Right atrium auricular region (tissue), 2 donors: ENCODE results near the gene CD79B. TPM values are rescaled to one million over a fixed set of nuclear protein-coding genes. Genes with fewer than 3 reads are reported as not detected.
"Not testable (repeated sequence)": the region's sequence is repeated elsewhere in the genome, so short reads cannot be mapped to it uniquely, and the experiment has no call there.

Experiments
- DNase-seq: peaks from one replicate; pipeline ENCODE4 v3.0.0-alpha.2; 2019; ENCODE audit warnings: low spot score
- H3K27ac ChIP-seq, 2 donors: fragments of 200-600 bp; sonication (generic); 1 replicate in 1 of 2; 2 replicates in 1 of 2; pipeline ENCODE4 v1.5.1; 2016 to 2019
- H3K27me3 ChIP-seq, 2 donors: fragments of 200-600 bp; sonication (generic); one replicate each; pipeline versions ENCODE4 v1.5.1 to v1.6.0; 2017 to 2019
- H3K36me3 ChIP-seq: fragments of 200-600 bp; sonication (generic); one replicate; pipeline ENCODE4 v1.5.1; 2016
- H3K4me1 ChIP-seq, 2 donors: fragments of 200-600 bp; sonication (generic); one replicate each; pipeline versions ENCODE4 v1.5.1 to v1.6.0; 2017 to 2019
- H3K4me3 ChIP-seq, 2 donors: fragments of 200-600 bp; sonication (generic); 1 replicate in 1 of 2; 2 replicates in 1 of 2; pipeline ENCODE4 v1.5.1; 2017 to 2019; ENCODE audit warnings: mild to moderate bottlenecking in 1 of 2, moderate library complexity in 1 of 2
- H3K9me3 ChIP-seq, 2 donors: fragments of 200-600 bp; sonication (generic); one replicate each; pipeline ENCODE4 v1.5.1; 2019
- CTCF ChIP-seq, 2 donors: fragments of 200-600 bp; sonication (generic); IDR thresholded peaks; one replicate each; pipeline ENCODE4 v1.5.1; 2019; ENCODE audit warnings: antibody characterized with exemption in 2 of 2
- total RNA-seq, 2 donors: library from RNA; depleted of rRNA; stranded (reverse); fragments of >200 nt; gene quantifications; one replicate each; pipeline ENCODE4 v1.1.0, GENCODE V29; 2016

CD79B gene
- total RNA-seq, 2 donors from 2014 or later = 2.2 to 7.3 TPM

- no peaks in the 10 kb centered on the region for H3K9me3 ChIP-seq
- no peak for TF ChIP-seq CTCF (IDR thresholded peaks at IDR 0.05)
- no peak for DNase-seq
- H3K27ac ChIP-seq = no peak overlapping the region
- no peak overlapping the region for H3K4me3 ChIP-seq
- H3K36me3 ChIP-seq = no peaks in the 10 kb centered on the region
- no peaks in the 10 kb centered on the region for H3K27me3 ChIP-seq
- H3K4me1 ChIP-seq = peaks cover 0 to 6% of the 10 kb centered on the region in 2 donors
These were observed 17.7 kb downstream of the CD79B start for GRCh38 chr17:63914471-63914870.

- no peak for DNase-seq
- TF ChIP-seq CTCF (IDR thresholded peaks at IDR 0.05) = peak; percentile 87 to 95
These were observed 20.5 kb downstream of the CD79B start for GRCh38 chr17:63911657-63912100.

GRCh38 chr17:63911041-63911635 is 21.0 kb downstream of the CD79B start, which contains the start of gene CSHL1:
Gene CSHL1, minus strand, starts transcription at chr17:63911258. Its CDS starts 62 bp downstream, at chr17:63911196.
- DNase-seq = no peak
- no peaks in the 10 kb centered on the region for H3K27me3 ChIP-seq

More at GRCh38 chr17:63911657-63912100, 20.5 kb downstream of the CD79B start:
- no peaks in the 10 kb centered on the region for H3K9me3 ChIP-seq
- no peaks in the 10 kb centered on the region for H3K36me3 ChIP-seq
- no peak overlapping the region for H3K4me3 ChIP-seq
- H3K4me1 ChIP-seq = no peaks in the 10 kb centered on the region
- no peak overlapping the region for H3K27ac ChIP-seq
- no peaks in the 10 kb centered on the region for H3K27me3 ChIP-seq

GRCh38 chr17:63910096-63910495 is 22.0 kb downstream of the CD79B start:
- H3K36me3 ChIP-seq = no peaks in the 10 kb centered on the region
- H3K27ac ChIP-seq = no peak overlapping the region
- TF ChIP-seq CTCF (IDR thresholded peaks at IDR 0.05) = no peak
- no peak for DNase-seq
- no peak overlapping the region for H3K4me3 ChIP-seq
- no peaks in the 10 kb centered on the region for H3K9me3 ChIP-seq
- H3K27me3 ChIP-seq = no peaks in the 10 kb centered on the region
- no peaks in the 10 kb centered on the region for H3K4me1 ChIP-seq

More at GRCh38 chr17:63911041-63911635, 21.0 kb downstream of the CD79B start, which contains the start of gene CSHL1:
- H3K27ac ChIP-seq = no peak within 1 kb of the TSS
- H3K36me3 ChIP-seq = no peaks in the 10 kb centered on the region
- no peak within 1 kb of the TSS for H3K4me3 ChIP-seq
- H3K9me3 ChIP-seq = no peaks in the 10 kb centered on the region
- no peak for TF ChIP-seq CTCF (IDR thresholded peaks at IDR 0.05)
- H3K4me1 ChIP-seq = no peaks in the 10 kb centered on the region

GRCh38 chr17:63909586-63909985 is 22.5 kb downstream of the CD79B start:
- DNase-seq, H3K36me3 ChIP-seq, H3K27ac ChIP-seq, H3K4me3 ChIP-seq, H3K27me3 ChIP-seq, H3K4me1 ChIP-seq, H3K9me3 ChIP-seq: not testable (repeated sequence)

GRCh38 chr17:63907161-63907778 is 24.9 kb downstream of the CD79B start:
- H3K4me3 ChIP-seq, H3K4me1 ChIP-seq, H3K27ac ChIP-seq, DNase-seq, H3K27me3 ChIP-seq, H3K9me3 ChIP-seq, H3K36me3 ChIP-seq: not testable (repeated sequence)

- not testable (repeated sequence) for H3K36me3 ChIP-seq, H3K4me3 ChIP-seq, DNase-seq, H3K27me3 ChIP-seq, H3K27ac ChIP-seq, H3K4me1 ChIP-seq, H3K9me3 ChIP-seq
These were observed 27.3 kb downstream of the CD79B start for GRCh38 chr17:63904796-63905195.
